Measurements from ENCODE around the gene CDH13.

DNA sequence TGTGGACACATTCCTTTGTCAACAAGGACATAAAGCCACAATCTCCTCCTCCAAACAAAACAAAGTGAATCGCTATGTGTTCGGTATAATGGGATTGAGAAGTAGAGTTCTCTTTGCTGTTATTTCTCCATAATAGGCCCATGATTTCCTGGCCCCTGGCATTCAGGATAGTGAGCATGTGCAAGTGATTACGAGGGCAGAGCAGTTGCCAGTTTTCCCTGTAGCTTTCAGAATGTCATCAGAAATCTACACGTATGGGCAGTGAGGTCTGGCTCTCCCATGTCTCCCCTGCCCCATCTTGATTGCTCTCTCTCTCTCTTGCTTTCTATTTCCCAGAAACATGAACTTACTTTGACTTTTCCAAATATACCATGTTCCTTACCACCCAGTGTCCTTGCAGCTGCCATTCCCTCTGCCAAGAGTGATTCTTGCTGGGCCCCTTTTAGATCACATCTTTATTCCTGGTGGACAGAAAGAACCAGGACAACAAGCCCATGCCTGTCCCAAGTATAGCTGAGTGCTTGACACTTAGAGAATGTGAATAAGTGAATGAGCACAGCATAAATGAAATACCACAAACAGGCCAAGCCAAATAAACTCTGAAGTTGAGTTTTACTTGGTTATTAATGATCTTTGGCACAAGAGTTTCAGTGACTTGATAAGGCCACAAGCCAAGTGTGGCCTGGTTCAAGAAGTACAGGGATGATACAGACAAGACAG is 273.1 kb downstream of the CDH13 start:
- TF ChIP-seq CTCF (IDR thresholded peaks at IDR 0.05 in 4 of 5, conservative IDR thresholded peaks at IDR 0.05 in 1 of 5): no peak
- no peak for TF ChIP-seq POLR2A (IDR thresholded peaks at IDR 0.05)
